T47D (cell line): Measurements from ENCODE around the gene SPECC1L.

Source experiments
- DNase-seq, 2 experiments: peaks; one replicate each; pipeline versions ENCODE4 v3.0.0 to v3.0.0-alpha.2; 2011 to 2012; ENCODE audit warnings: low read depth in 1 of 2, low spot score in 1 of 2
- JUND ChIP-seq: IDR thresholded peaks from 2 replicates; pipeline ENCODE4 v1.6.1; 2012; ENCODE audit warnings: low read depth
- in situ Hi-C: cut with HindIII; loops from 2 replicates; pipeline ENCODE4 v1.10.0; 2016; ENCODE audit warnings: low sequenced_read_pairs, low pct_unique_long_range_greater_than_20kb

SPECC1L gene

GRCh38 chr22:24420072-24420976 is 149.7 kb downstream of the SPECC1L start:
- no peak for TF ChIP-seq JUND
- in situ Hi-C loops = no loop called here
- no peak for DNase-seq

- TF ChIP-seq JUND = no peak
- DNase-seq = no peak
- in situ Hi-C loops = no loop called here
Observed at GRCh38 chr22:24420977-24421343, 150.3 kb downstream of the SPECC1L start.

GRCh38 chr22:24421428-24421931 is 150.8 kb downstream of the SPECC1L start:
- DNase-seq = peak in 1 of 2 experiments; percentile 34
- in situ Hi-C loops = no loop called here
- TF ChIP-seq JUND = no peak

GRCh38 chr22:24422102-24422665 is 151.6 kb downstream of the SPECC1L start:
- DNase-seq = no peak
- TF ChIP-seq JUND = no peak
- in situ Hi-C loops = no loop called here

GRCh38 chr22:24423519-24424000 is 152.9 kb downstream of the SPECC1L start:
- no peak for TF ChIP-seq JUND
- DNase-seq = peak; percentile 36 to 77
- in situ Hi-C loops = no loop called here

GRCh38 chr22:24424001-24424900 is 153.6 kb downstream of the SPECC1L start:
- no peak for DNase-seq
- in situ Hi-C loops = no loop called here
- TF ChIP-seq JUND = no peak

- no peak for TF ChIP-seq JUND
- DNase-seq = no peak
- in situ Hi-C loops = no loop called here
Observed at GRCh38 chr22:24424901-24425775, 154.5 kb downstream of the SPECC1L start.

- in situ Hi-C loops = no loop called here
- DNase-seq = no peak
- no peak for TF ChIP-seq JUND
Observed at GRCh38 chr22:24426436-24426835, 155.8 kb downstream of the SPECC1L start.

GRCh38 chr22:24426851-24427499 is 156.3 kb downstream of the SPECC1L start:
- DNase-seq = no peak
- in situ Hi-C loops = no loop called here

GRCh38 chr22:24427500-24428164 is 157.0 kb downstream of the SPECC1L start, which contains the start of gene ADORA2A:
ADORA2A (plus strand) TSS chr22:24427599; CDS start chr22:24433405, 5,806 bp downstream.
- no peak for TF ChIP-seq JUND
- in situ Hi-C loops = no loop called here
- no peak for DNase-seq

More at GRCh38 chr22:24426851-24427499, 156.3 kb downstream of the SPECC1L start:
- no peak for TF ChIP-seq JUND
